ENCODE data around the gene IFITM2.

IFITM2 gene

GRCh38 chr11:285021-285893 lies 22.4 kb upstream of the IFITM2 start:
- no peak overlapping the region for H3K4me3 ChIP-seq (ENCODE audit: low read length)
- TF ChIP-seq ZNF274 (IDR thresholded peaks at IDR 0.05; ENCODE audit: low read depth, low read length) = no peak

DNA sequence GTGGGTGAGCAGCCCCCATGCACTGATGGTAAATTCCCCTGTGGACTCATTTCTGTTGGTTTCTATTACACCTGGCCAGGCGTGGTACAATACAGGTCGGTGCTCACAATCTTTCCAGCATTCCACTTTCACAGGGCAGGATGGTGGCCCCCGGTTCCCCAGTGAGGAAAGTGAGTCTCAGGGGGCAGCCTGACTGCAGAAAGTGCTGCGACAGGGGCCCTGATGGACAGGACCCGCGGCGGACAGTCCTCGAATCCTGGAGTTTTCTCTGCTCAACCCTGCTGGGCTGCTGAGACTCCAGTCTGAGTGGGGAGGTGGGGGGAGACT lies 21.8 kb upstream of the IFITM2 start:
- no peak overlapping the region for H3K4me3 ChIP-seq (ENCODE audit: low read length)
- TF ChIP-seq ZNF274 (IDR thresholded peaks at IDR 0.05; ENCODE audit: low read depth, low read length) = no peak

GRCh38 chr11:286977-287820 lies 20.4 kb upstream of the IFITM2 start:
- H3K4me3 ChIP-seq (ENCODE audit: low read length) = peak overlapping the region; percentile 65; the same call in 1 of the 2 replicates

DNA sequence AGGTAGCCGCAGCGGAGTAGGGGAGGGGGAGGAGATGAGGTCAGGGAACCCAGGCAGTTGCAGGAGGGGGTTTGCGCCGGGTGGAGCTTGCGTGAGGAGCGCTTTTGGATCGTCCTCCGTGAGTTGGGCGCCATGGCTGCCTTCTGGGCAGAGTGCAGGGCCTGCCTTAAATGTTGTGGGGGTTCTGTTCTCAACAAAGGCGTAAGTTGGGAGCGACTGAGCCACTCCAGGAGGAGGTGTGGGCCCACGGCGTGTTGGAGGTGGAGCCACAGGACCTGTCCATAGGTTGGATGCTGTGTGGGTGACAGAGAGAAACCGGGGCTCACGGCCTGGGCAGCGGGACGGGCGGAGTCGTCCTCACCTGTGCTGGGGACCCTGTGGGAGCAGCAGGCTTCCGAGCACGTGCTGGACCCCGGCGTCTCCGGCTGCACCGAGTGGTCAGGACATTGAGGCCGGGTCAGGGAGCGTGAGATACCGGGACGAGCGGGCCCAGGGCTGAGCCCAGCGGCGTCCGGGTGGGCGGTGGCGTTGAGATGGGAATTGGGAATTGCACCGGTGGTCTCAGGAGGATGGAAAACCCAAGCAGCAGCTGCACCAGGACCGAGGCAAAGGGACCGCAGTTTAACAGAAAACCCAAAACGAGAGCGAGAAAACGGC lies 19.7 kb upstream of the IFITM2 start:
- no peak for TF ChIP-seq ZNF274 (IDR thresholded peaks at IDR 0.05; ENCODE audit: low read depth, low read length)

GRCh38 chr11:288478-289397 lies 18.9 kb upstream of the IFITM2 start, which contains the start of gene PGGHG:
Gene PGGHG, plus strand, starts transcription at chr11:289126. Its CDS starts 691 bp downstream, at chr11:289817.
- TF ChIP-seq ZNF274 (IDR thresholded peaks at IDR 0.05; ENCODE audit: low read depth, low read length) = no peak

More for the DNA sequence above, 19.7 kb upstream of the IFITM2 start:
- peak overlapping the region; percentile 65; the same call in 1 of the 2 replicates for H3K4me3 ChIP-seq (ENCODE audit: low read length)

DNA sequence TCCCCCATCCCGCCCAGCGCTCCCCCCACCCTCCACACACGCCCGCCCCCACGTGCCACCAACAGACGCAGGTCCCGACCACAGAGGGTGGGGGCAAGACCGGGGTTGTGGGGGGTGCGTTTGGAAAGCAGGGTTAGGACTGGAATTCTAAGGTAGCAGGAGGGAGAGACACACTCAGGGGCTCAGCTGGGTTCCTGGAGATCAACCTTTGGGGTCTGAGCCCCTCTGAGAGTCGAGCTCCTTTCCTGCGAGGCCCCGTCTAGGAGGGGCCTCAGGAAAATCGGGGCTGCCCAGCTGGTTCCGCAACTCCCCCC lies 18.3 kb upstream of the IFITM2 start:
- TF ChIP-seq ZNF274 (IDR thresholded peaks at IDR 0.05; ENCODE audit: low read depth, low read length) = no peak
- peak overlapping the region; percentile 41; the same call in 1 of the 2 replicates for H3K4me3 ChIP-seq (ENCODE audit: low read length)

More at GRCh38 chr11:288478-289397, 18.9 kb upstream of the IFITM2 start, which contains the start of gene PGGHG:
- peak within 1 kb of the TSS; percentile 65; the same call in 1 of the 2 replicates for H3K4me3 ChIP-seq (ENCODE audit: low read length)

DNA sequence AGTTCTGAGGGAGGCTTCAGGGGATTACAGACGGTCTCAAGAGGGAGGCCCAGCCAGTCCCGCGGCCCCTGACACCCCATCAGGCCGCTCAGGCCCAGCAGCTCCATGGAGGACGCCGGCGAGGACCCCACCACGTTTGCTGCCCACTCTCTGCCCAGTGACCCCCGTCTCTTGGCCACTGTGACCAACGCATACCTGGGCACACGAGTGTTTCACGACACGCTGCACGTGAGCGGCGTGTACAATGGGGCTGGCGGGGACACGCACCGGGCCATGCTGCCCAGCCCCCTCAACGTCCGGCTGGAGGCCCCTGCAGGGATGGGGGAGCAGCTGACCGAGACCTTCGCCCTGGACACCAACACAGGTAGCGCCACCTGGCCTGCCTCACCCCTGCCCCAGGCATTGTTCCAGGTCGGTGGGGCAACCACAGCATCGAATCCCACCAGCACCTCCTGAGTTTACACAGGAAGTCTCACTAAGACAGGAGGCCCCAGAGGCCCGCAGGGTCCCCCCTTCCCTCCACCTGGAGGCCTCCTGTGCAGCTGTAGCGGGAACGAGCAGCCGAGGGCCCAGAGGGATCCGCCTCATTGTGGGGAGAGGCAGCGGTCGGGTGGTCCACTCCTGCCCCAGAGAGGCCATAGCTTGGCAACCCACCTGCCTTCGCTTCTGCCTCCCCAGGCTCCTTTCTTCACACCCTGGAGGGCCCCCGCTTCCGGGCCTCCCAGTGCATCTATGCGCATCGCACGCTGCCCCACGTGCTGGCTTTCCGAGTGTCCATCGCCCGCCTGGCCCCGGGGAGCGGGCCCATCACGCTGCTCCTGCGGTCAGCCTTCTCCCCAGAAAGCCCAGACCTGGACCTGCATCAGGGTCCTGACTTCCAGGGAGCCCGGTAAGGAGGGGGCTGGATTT lies 17.6 kb upstream of the IFITM2 start:
- peak overlapping the region; percentile 41; the same call in 1 of the 2 replicates for H3K4me3 ChIP-seq (ENCODE audit: low read length)
- no peak for TF ChIP-seq ZNF274 (IDR thresholded peaks at IDR 0.05; ENCODE audit: low read depth, low read length)

DNA sequence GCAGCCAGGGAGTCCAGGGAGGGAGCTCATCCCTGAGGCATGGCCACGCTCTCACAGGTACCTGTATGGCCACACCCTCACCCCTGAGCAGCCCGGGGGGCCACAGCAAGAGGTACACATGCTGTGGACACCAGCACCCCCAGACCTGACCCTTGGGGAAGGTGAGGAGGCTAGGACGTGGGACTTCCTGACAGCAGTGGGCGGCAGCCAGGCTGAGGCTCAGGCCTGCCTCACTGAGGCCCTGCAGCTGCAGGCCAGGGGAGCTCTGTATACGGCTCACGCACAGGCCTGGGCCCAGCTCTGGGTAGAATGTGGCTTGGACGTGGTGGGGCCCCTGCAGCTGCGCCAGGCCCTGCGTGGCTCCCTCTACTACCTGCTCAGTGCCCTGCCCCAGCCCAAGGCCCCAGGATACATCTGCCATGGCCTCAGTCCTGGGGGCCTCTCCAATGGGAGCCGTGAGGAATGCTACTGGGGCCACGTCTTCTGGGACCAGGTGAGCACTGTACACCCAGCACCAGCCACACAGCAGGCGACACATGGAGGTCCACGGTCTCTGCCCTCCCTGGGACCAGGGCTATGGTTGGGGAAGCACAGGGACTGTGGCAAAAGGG lies 16.9 kb upstream of the IFITM2 start:
- TF ChIP-seq ZNF274 (IDR thresholded peaks at IDR 0.05; ENCODE audit: low read depth, low read length) = no peak
- no peak overlapping the region for H3K4me3 ChIP-seq (ENCODE audit: low read length)

DNA sequence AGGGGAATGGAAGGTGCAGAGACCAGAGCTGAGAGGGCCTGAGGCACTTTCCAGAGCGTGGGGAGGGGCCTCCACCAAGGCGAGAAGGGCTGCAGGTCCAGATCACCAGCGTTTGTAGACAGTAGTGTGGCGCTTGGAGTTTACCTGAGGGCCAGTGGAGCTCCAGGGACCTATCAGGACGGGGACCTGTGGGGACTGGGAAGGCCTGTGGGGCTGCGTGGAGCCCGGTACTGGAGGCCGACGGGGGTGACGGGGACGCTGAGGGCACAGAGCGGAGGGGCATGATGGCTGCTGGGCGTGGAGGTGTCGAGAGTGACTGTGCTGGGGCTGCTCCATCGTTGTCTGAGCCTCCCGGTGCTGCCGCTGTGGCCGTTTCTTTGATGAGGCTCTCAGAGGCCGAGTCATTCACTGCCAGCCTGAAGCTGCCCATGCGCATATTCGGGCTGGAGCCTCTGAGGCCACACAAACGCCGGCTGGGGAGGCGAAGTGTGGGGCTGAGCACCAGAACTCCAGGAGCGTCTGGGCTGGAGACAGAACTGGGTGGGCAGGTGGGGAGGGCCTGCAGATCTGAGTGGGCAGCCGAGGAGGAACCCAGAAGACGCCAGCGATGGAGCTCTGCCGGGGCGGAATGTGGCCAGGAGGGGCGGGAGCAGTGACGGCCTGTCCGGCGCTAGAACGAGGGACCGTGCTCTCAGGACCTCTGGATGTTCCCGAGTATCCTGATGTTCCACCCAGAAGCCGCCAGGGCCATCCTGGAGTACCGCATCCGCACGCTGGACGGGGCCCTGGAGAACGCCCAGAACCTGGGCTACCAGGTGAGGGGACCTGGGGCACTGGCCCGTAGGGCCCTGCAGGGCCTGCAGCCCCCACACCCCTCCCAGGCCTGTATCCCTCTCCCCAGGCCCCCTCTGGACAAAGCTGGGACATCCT lies 16.1 kb upstream of the IFITM2 start:
- TF ChIP-seq ZNF274 (IDR thresholded peaks at IDR 0.05; ENCODE audit: low read depth, low read length) = no peak
- H3K4me3 ChIP-seq (ENCODE audit: low read length) = no peak overlapping the region

DNA sequence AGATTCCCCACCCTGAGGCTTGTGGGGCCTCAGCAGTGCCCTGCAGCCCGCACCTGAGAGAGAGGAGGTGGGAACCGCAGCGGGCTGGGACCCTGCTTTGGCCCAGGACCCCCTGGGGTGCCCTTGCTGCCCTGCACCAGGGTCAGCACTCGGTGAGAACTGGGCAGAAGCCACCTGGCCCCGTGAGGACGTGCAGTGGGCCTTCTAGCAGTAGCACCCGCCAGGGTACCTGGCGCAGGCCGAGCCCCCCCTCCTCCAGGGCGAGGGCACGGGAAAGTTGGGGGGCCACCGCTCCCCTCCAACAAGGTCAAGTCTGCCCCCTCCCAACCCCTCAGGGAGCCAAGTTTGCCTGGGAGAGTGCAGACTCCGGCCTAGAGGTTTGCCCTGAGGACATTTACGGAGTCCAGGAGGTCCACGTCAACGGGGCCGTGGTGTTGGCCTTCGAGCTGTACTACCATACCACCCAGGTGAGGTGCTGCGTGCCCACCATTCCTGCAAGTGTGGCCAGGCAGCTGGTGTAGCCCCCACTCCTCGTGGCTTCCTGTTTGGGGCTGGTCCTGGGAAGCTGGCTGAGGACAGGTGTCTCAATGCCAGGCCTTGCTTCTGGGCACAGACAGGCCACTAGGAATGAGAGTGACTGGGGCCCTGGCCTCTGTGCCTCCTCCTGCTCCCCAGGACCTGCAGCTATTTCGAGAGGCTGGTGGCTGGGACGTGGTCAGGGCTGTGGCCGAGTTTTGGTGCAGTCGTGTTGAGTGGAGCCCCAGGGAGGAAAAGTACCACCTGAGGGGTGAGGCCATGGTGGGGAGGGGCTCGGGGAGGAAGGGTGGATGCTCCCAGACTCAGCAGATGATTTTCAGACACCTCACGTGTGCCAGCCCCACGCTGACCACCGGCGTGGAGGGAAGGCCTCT lies 15.2 kb upstream of the IFITM2 start:
- TF ChIP-seq ZNF274 (IDR thresholded peaks at IDR 0.05; ENCODE audit: low read depth, low read length) = no peak
- H3K4me3 ChIP-seq (ENCODE audit: low read length) = no peak overlapping the region

Data from GM08714 (cell line).